ENCODE results near the gene WIPF3.

WIPF3 gene

DNA sequence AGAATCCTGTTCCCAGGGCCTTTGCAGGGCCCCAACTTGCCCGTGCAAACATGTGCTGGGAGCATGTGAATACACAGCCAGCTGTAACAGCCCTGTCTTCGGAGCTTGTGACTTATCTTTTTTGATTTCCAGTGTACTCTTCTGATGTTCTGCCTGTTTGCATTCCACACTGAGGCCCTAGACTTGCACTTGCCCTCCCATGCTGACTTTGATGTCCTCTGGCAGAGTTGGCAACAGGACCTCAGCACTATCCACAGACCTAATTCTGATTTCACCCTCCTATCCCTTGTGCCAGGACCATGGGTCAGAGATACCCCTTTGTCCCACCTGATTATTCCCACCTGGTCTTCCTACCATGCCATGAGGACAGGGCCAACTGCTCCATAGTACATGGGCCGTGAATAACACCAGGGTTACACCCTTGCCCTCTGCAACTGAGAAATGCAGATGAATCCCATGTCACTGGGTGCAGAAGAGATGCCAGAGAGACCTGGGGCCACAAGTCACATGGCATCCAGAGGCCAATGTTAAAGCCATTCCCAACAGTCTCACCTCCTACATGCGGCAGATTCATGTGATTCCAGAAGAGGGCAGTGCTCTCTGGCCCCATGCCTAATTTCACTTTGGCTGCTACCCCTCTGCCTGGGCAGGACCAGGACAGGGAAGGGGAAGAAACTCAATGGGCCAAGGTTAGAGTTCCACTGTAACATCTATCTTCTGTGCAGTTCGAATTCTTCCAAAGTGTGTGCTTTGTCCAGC is 140.3 kb downstream of the WIPF3 start:
- TF ChIP-seq, protein P1, sequence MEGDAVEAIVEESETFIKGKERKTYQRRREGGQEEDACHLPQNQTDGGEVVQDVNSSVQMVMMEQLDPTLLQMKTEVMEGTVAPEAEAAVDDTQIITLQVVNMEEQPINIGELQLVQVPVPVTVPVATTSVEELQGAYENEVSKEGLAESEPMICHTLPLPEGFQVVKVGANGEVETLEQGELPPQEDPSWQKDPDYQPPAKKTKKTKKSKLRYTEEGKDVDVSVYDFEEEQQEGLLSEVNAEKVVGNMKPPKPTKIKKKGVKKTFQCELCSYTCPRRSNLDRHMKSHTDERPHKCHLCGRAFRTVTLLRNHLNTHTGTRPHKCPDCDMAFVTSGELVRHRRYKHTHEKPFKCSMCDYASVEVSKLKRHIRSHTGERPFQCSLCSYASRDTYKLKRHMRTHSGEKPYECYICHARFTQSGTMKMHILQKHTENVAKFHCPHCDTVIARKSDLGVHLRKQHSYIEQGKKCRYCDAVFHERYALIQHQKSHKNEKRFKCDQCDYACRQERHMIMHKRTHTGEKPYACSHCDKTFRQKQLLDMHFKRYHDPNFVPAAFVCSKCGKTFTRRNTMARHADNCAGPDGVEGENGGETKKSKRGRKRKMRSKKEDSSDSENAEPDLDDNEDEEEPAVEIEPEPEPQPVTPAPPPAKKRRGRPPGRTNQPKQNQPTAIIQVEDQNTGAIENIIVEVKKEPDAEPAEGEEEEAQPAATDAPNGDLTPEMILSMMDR (IDR thresholded peaks at IDR 0.05; ENCODE audit: borderline replicate concordance, control extremely low read depth, extremely low read depth, insufficient read depth, missing control alignments), result no peak
- in situ Hi-C loops (cut with MboI; ENCODE audit: low sequenced_read_pairs, unreplicated experiment), result no loop called here
- no peak for DNase-seq (ENCODE audit: low spot score)

DNA sequence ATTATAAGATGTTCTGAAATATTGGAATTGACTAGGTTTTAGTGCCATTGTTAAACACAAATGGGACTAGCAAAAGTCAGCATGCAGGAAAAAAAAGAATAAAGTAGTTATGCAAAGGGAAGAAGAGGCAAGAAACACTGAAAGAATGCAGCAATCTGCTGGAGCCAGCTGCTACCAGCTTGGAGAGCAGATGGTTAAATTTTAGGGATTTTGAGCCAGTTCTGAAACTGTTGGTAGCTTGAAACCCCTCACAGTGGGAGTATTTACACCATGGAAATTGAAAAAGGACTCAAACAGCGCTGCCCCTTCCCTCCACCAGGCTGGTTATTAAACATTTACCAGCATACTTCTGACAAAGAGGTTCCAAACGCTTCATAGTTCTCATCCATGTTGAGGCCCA is 142.3 kb downstream of the WIPF3 start:
- in situ Hi-C loops (cut with MboI; ENCODE audit: low sequenced_read_pairs, unreplicated experiment), result no loop called here
- no peak for DNase-seq (ENCODE audit: low spot score)
- TF ChIP-seq, protein P1 (IDR thresholded peaks at IDR 0.05; ENCODE audit: borderline replicate concordance, control extremely low read depth, extremely low read depth, insufficient read depth, missing control alignments), result no peak

DNA sequence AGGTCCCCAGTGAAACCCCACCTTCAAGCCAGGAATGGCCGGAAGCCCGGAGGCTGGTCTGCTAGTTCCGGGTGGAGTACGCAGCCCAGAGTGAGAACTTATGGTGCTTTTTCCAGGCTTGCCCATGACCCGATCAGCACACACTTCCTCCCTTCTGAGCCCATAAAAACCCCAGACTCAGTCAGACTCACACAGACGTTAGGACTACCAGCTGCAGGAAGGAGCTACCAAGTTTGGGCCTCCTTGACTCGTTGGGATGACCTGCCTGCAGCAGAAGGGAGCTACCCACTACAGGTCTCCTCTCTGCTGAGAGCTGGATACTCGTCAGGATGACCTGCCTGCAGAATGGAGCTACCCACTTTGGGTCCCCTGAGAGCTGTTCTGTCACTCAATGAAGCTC is 144.2 kb downstream of the WIPF3 start:
- no peak for DNase-seq (ENCODE audit: low spot score)
- TF ChIP-seq, protein P1 (IDR thresholded peaks at IDR 0.05; ENCODE audit: borderline replicate concordance, control extremely low read depth, extremely low read depth, insufficient read depth, missing control alignments), result no peak
- in situ Hi-C loops (cut with MboI; ENCODE audit: low sequenced_read_pairs, unreplicated experiment), result no loop called here

DNA sequence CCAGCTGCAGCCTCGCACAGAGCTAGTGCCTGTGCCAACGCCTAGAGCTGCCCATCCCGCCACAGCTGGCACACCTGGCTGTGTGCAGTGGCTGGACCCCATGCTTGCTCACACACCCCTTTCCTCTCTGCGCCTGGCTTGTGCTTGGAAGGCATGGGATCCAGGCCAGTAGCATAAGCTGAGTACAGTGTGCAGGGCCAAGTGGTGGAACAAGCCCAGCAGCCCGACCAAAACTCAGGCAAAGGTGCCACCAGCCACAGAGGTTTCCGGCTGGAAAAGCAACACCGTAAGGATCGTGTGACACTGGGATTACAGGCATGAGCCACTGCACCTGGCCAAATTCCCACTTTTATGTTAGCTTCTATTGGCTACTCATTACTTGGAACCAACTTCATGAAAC is 144.9 kb downstream of the WIPF3 start:
- in situ Hi-C loops (cut with MboI; ENCODE audit: low sequenced_read_pairs, unreplicated experiment), result no loop called here
- no peak for DNase-seq (ENCODE audit: low spot score)
- TF ChIP-seq, protein P1 (IDR thresholded peaks at IDR 0.05; ENCODE audit: borderline replicate concordance, control extremely low read depth, extremely low read depth, insufficient read depth, missing control alignments), result no peak

DNA sequence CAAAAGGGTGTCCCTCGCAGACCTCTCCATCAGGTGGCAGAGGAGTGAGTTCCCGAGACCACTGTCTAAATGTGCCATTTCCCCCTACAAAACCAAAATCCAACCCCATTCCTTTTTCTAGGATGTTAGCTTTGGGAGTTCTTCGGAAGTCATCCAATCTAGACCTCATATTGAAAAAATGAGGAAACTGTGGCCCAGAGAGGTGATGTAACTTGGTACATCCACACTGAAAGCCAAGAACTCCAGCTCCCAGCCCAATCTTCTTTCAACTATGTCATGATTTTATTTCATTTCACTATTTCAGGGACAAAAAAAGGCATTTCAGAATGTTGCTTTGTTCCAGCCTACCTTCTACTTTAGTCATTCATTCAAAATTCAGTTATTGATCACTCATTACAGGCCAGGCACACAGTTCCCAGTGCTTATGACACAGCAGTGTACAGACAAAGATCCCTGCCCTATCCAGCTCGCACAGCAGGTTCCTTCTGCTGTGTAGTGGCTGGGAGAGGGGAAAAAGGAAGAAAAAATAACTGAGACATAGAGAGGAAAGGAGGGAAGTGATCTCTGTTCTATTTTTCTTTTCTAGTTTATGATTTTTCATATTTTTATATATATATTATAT is 147.5 kb downstream of the WIPF3 start:
- TF ChIP-seq, protein P1 (IDR thresholded peaks at IDR 0.05; ENCODE audit: borderline replicate concordance, control extremely low read depth, extremely low read depth, insufficient read depth, missing control alignments), result no peak
- DNase-seq (ENCODE audit: low spot score), result no peak
- in situ Hi-C loops (cut with MboI; ENCODE audit: low sequenced_read_pairs, unreplicated experiment), result no loop called here

DNA sequence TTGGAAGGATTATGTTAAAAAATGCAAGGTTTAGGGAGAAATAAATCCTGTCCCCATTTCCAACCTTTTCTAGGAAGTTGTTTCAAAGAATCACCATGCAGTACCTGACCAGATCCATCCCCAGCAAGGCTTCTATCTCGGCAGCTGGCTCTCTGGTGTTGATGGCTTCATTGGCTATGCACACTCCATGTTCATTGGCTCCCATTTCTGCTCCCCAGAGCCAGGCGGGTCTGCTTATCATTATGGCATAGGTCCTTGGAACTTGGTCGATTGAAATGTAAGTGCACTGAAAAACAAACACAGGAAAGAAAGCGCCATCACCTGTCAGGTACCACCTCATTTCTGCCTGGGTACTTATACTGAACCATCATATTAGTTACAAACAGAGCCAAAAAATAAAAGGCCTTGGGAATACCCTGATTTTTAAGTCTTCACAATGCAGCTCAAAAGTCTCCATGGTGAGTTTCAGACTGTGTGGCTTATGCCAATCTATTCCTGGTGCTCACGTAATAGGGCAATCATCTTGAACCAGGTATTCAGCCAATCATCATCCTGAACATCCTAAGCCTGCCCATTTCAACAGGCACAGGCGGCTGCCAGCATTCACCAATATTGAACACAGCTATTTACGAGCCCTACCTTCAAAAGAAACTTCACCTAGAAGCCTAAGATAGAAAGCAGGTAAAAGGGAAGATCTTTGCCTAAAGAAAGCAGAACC is 148.9 kb downstream of the WIPF3 start:
- DNase-seq (ENCODE audit: low spot score), result no peak
- in situ Hi-C loops (cut with MboI; ENCODE audit: low sequenced_read_pairs, unreplicated experiment), result no loop called here
- TF ChIP-seq, protein P1 (IDR thresholded peaks at IDR 0.05; ENCODE audit: borderline replicate concordance, control extremely low read depth, extremely low read depth, insufficient read depth, missing control alignments), result no peak
